SK-N-SH treated with all-trans-retinoic acid at 6 μM for 48 hours (cell line): ENCODE measurements around the gene LSM4.
A peak's percentile ranks its signal among the peaks of the same experiment; 100 is the strongest.

Source experiments
- ATAC-seq: fragments of 200-7000 bp; cut with Tn5 transposase; 3 replicates; pipeline ENCODE4 v1.9.1; 2020; ENCODE audit warnings: mild to moderate bottlenecking, moderate library complexity
- ARNTL ChIP-seq: fragments of 450-650 bp; formaldehyde crosslinking; IDR thresholded peaks from 2 replicates; pipeline ENCODE4 v1.5.0; 2020; ENCODE audit warnings: low read depth, mild to moderate bottlenecking, moderate library complexity, borderline replicate concordance
- BACH2 ChIP-seq: fragments of 250-450 bp; sonication (Bioruptor Pico); IDR thresholded peaks from 2 replicates; pipeline ENCODE4 v1.9.0; 2021; ENCODE audit warnings: mild to moderate bottlenecking, borderline replicate concordance
- CSDC2 ChIP-seq: fragments of 250-450 bp; sonication (Bioruptor Pico); IDR thresholded peaks from 2 replicates; pipeline ENCODE4 v1.5.0; 2020; ENCODE audit warnings: mild to moderate bottlenecking, moderate library complexity
- ESRRG ChIP-seq: fragments of 250-450 bp; sonication (Bioruptor Pico); IDR thresholded peaks from 2 replicates; pipeline ENCODE4 v1.6.1; 2021; ENCODE audit warnings: mild to moderate bottlenecking
- GLIS3 ChIP-seq: fragments of 250-450 bp; sonication (Bioruptor Pico); IDR thresholded peaks from 2 replicates; pipeline ENCODE4 v1.5.0; 2020; ENCODE audit warnings: mild to moderate bottlenecking, moderate library complexity
- ISL1 ChIP-seq: fragments of 250-450 bp; sonication (Bioruptor Pico); IDR thresholded peaks from 2 replicates; pipeline ENCODE4 v2.1.2; 2022; ENCODE audit warnings: mild to moderate bottlenecking, moderate library complexity
- OSR1 ChIP-seq: fragments of 250-450 bp; sonication (Bioruptor Pico); IDR thresholded peaks from 2 replicates; pipeline ENCODE4 v1.8.0; 2022; ENCODE audit warnings: moderate library complexity, mild to moderate bottlenecking, inconsistent platforms
- PPARA ChIP-seq: fragments of 250-450 bp; sonication (Bioruptor Pico); IDR thresholded peaks from 2 replicates; pipeline ENCODE4 v1.5.0; 2020; ENCODE audit warnings: mild to moderate bottlenecking, borderline replicate concordance
- RARB ChIP-seq: fragments of 250-450 bp; sonication (Bioruptor Pico); IDR thresholded peaks from 2 replicates; pipeline ENCODE4 v1.8.0; 2021; ENCODE audit warnings: mild to moderate bottlenecking, moderate library complexity
- SNAI2 ChIP-seq: fragments of 250-450 bp; sonication (Bioruptor Pico); IDR thresholded peaks from 2 replicates; pipeline ENCODE4 v1.5.0; 2020; ENCODE audit warnings: mild to moderate bottlenecking, moderate library complexity
- TCF4 ChIP-seq: fragments of 250-450 bp; sonication (Bioruptor Pico); IDR thresholded peaks from 2 replicates; pipeline ENCODE4 v1.8.0; 2021; ENCODE audit warnings: mild to moderate bottlenecking, moderate library complexity, borderline replicate concordance
- TOX ChIP-seq: fragments of 250-450 bp; sonication (Bioruptor Pico); IDR thresholded peaks from 2 replicates; pipeline ENCODE4 v1.8.0; 2021; ENCODE audit warnings: mild to moderate bottlenecking, moderate library complexity, borderline replicate concordance
- ZC3H10 ChIP-seq: fragments of 250-450 bp; sonication (Bioruptor Pico); IDR thresholded peaks from 2 replicates; pipeline ENCODE4 v1.5.1; 2021; ENCODE audit warnings: mild to moderate bottlenecking, moderate library complexity
- ZFP3 ChIP-seq: fragments of 250-450 bp; sonication (Bioruptor Pico); IDR thresholded peaks from 2 replicates; pipeline ENCODE4 v1.5.0; 2020; ENCODE audit warnings: mild to moderate bottlenecking, moderate library complexity
- ZFP30 ChIP-seq: fragments of 450-650 bp; formaldehyde crosslinking; IDR thresholded peaks from 2 replicates; pipeline ENCODE4 v1.5.0; 2022; ENCODE audit warnings: mild to moderate bottlenecking, moderate library complexity
- ZNF565 ChIP-seq: fragments of 450-650 bp; formaldehyde crosslinking; conservative IDR thresholded peaks from 2 replicates; pipeline ENCODE4 v1.5.0; 2020; ENCODE audit warnings: low read depth, mild to moderate bottlenecking, moderate library complexity
- ZNF70 ChIP-seq: fragments of 450-650 bp; formaldehyde crosslinking; IDR thresholded peaks from 2 replicates; pipeline ENCODE4 v1.5.0; 2020; ENCODE audit warnings: mild to moderate bottlenecking, moderate library complexity
- ZNF8 ChIP-seq: fragments of 450-650 bp; formaldehyde crosslinking; IDR thresholded peaks from 2 replicates; pipeline ENCODE4 v1.5.0; 2020; ENCODE audit warnings: mild to moderate bottlenecking, moderate library complexity
- TF ChIP-seq, protein P1 (sequence below): fragments of 250-450 bp; sonication (Bioruptor Pico); IDR thresholded peaks from 2 replicates; pipeline ENCODE4 v1.8.0; 2021; ENCODE audit warnings: low read depth, mild to moderate bottlenecking, moderate library complexity, borderline replicate concordance
- TF ChIP-seq, protein P2 (sequence below): fragments of 250-450 bp; sonication (Bioruptor Pico); IDR thresholded peaks from 2 replicates; pipeline ENCODE4 v1.5.1; 2021; ENCODE audit warnings: mild to moderate bottlenecking, moderate library complexity
- TF ChIP-seq, protein P3 (sequence below): fragments of 250-450 bp; sonication (Bioruptor Pico); IDR thresholded peaks from 2 replicates; pipeline ENCODE4 v1.5.0; 2020; ENCODE audit warnings: mild to moderate bottlenecking, moderate library complexity
- TF ChIP-seq, protein P4 (sequence below): fragments of 250-450 bp; sonication (Bioruptor Pico); IDR thresholded peaks from 2 replicates; pipeline ENCODE4 v1.5.1; 2020; ENCODE audit warnings: low read depth, mild to moderate bottlenecking, moderate library complexity
- TF ChIP-seq, protein P5 (sequence below): fragments of 250-450 bp; sonication (Bioruptor Pico); IDR thresholded peaks from 2 replicates; pipeline ENCODE4 v1.8.0; 2020; ENCODE audit warnings: mild to moderate bottlenecking, moderate library complexity, borderline replicate concordance

Gene LSM4

DNA sequence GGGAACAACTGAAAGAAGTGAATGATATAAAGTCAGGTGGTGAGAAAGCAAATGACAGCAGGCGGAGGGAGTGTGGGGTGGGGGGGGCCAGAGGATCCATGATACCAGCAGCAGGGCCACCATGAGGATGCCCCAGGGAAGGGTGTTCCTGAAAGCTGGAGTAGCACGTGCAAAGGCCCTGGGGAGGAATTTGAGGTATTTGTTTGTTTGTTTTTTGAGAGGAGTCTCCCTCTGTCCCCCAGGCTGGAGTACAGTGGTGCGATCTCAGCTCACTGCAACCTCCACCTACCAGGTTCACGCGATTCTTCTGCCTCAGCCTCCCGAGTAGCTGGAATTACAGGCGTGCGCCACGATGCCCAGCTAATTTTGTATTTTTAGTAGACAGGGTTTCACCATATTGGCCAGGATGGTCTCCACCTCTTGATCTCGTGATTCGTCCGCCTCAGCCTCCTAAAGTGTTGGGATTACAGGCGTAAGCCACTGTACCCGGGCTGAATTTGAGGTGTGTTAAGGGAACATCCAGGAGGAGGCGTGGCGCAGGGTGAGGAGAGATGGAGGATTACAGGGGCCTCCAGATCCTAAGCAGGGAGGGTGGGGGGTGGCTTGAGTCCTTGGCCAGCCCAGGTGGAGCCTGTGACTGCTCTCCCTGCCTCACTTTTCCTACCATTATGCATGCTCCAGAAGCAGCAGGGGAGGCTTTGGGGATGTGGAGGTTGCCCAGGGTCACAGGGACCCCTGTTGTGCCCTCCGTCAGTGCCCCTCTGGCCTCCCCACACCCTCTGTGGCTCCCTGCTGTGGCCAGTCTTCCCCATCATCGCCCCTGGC is 29.0 kb downstream of the LSM4 start:
- ATAC-seq = no peak
- TF ChIP-seq, protein P1, sequence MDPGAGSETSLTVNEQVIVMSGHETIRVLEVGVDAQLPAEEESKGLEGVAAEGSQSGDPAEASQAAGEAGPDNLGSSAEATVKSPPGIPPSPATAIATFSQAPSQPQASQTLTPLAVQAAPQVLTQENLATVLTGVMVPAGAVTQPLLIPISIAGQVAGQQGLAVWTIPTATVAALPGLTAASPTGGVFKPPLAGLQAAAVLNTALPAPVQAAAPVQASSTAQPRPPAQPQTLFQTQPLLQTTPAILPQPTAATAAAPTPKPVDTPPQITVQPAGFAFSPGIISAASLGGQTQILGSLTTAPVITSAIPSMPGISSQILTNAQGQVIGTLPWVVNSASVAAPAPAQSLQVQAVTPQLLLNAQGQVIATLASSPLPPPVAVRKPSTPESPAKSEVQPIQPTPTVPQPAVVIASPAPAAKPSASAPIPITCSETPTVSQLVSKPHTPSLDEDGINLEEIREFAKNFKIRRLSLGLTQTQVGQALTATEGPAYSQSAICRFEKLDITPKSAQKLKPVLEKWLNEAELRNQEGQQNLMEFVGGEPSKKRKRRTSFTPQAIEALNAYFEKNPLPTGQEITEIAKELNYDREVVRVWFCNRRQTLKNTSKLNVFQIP (CRISPR knock-in tag) = no peak
- TF ChIP-seq, protein P2, sequence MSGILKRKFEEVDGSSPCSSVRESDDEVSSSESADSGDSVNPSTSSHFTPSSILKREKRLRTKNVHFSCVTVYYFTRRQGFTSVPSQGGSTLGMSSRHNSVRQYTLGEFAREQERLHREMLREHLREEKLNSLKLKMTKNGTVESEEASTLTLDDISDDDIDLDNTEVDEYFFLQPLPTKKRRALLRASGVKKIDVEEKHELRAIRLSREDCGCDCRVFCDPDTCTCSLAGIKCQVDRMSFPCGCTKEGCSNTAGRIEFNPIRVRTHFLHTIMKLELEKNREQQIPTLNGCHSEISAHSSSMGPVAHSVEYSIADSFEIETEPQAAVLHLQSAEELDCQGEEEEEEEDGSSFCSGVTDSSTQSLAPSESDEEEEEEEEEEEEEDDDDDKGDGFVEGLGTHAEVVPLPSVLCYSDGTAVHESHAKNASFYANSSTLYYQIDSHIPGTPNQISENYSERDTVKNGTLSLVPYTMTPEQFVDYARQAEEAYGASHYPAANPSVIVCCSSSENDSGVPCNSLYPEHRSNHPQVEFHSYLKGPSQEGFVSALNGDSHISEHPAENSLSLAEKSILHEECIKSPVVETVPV = no peak
- TF ChIP-seq GLIS3 (no peak), RARB (no peak), ZC3H10 (CRISPR knock-in tag) (no peak), ZNF565 (CRISPR knock-in tag) (no peak), TOX (no peak), SNAI2 (CRISPR knock-in tag) (no peak), CSDC2 (no peak), ISL1 (no peak), ZNF8 (no peak), TCF4 (CRISPR knock-in tag) (no peak), ZNF70 (CRISPR knock-in tag) (no peak), ARNTL (CRISPR knock-in tag) (no peak), ESRRG (CRISPR knock-in tag) (no peak), OSR1 (CRISPR knock-in tag) (no peak), PPARA (CRISPR knock-in tag) (no peak)
- TF ChIP-seq, protein P3, sequence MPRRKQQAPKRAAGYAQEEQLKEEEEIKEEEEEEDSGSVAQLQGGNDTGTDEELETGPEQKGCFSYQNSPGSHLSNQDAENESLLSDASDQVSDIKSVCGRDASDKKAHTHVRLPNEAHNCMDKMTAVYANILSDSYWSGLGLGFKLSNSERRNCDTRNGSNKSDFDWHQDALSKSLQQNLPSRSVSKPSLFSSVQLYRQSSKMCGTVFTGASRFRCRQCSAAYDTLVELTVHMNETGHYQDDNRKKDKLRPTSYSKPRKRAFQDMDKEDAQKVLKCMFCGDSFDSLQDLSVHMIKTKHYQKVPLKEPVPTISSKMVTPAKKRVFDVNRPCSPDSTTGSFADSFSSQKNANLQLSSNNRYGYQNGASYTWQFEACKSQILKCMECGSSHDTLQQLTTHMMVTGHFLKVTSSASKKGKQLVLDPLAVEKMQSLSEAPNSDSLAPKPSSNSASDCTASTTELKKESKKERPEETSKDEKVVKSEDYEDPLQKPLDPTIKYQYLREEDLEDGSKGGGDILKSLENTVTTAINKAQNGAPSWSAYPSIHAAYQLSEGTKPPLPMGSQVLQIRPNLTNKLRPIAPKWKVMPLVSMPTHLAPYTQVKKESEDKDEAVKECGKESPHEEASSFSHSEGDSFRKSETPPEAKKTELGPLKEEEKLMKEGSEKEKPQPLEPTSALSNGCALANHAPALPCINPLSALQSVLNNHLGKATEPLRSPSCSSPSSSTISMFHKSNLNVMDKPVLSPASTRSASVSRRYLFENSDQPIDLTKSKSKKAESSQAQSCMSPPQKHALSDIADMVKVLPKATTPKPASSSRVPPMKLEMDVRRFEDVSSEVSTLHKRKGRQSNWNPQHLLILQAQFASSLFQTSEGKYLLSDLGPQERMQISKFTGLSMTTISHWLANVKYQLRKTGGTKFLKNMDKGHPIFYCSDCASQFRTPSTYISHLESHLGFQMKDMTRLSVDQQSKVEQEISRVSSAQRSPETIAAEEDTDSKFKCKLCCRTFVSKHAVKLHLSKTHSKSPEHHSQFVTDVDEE (CRISPR knock-in tag) = no peak
- TF ChIP-seq, protein P4, sequence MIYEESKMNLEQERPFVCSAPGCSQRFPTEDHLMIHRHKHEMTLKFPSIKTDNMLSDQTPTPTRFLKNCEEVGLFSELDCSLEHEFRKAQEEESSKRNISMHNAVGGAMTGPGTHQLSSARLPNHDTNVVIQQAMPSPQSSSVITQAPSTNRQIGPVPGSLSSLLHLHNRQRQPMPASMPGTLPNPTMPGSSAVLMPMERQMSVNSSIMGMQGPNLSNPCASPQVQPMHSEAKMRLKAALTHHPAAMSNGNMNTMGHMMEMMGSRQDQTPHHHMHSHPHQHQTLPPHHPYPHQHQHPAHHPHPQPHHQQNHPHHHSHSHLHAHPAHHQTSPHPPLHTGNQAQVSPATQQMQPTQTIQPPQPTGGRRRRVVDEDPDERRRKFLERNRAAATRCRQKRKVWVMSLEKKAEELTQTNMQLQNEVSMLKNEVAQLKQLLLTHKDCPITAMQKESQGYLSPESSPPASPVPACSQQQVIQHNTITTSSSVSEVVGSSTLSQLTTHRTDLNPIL (CRISPR knock-in tag) = no peak
- TF ChIP-seq, protein P5, sequence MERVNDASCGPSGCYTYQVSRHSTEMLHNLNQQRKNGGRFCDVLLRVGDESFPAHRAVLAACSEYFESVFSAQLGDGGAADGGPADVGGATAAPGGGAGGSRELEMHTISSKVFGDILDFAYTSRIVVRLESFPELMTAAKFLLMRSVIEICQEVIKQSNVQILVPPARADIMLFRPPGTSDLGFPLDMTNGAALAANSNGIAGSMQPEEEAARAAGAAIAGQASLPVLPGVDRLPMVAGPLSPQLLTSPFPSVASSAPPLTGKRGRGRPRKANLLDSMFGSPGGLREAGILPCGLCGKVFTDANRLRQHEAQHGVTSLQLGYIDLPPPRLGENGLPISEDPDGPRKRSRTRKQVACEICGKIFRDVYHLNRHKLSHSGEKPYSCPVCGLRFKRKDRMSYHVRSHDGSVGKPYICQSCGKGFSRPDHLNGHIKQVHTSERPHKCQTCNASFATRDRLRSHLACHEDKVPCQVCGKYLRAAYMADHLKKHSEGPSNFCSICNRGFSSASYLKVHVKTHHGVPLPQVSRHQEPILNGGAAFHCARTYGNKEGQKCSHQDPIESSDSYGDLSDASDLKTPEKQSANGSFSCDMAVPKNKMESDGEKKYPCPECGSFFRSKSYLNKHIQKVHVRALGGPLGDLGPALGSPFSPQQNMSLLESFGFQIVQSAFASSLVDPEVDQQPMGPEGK = no peak

DNA sequence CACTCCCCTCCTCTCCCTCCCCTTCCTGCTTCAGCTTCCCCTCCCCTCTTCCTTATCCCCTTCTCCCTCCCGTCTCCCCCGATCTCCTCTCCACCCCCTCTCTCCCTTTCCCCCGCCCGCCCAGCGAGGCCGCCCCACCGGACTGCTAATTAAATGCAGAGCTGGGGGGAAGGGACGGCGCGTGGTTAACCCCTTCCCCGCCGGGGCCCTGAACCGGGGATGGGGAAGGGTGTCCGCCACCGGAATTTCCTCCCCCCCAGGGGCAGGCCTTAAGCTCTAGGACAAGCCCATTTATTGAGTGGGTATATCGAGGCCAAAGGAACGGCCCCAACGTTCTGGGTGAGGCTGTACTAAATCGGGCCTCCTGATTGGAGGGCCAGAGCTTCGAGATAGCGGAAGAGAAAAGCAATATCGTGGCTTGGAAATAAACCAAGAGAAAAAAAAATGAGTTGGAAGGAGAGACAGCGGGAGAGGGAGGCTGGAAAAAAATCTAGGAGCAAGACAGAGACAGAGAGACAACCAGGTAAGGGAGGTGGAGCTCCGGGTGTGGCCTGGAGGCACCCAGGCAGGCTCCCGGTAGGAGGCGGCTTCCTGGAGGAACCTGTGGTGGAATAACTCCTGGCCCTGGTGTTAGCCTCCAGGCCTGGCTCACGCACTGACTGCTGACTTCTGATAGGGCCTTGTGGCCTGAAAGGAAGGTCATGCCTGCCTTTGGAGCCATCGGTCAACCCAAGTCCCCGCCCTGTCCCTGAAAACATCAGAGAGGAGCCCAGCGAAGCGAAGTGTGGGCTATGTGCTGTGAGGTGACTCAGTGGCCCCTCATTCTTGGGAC is 29.9 kb downstream of the LSM4 start:
- ATAC-seq = peak; percentile 59
- no peak for TF ChIP-seq ZC3H10 (CRISPR knock-in tag)
- peak; percentile 33; the same call in 1 of the 2 replicates for TF ChIP-seq TCF4 (CRISPR knock-in tag)
- TF ChIP-seq BACH2 (CRISPR knock-in tag) = no peak
- TF ChIP-seq ISL1 = no peak
- TF ChIP-seq, protein P1 (CRISPR knock-in tag) = 0 out of 2 replicates have a peak, but pooled peaks have one; percentile 60
- no peak for TF ChIP-seq PPARA (CRISPR knock-in tag)
- TF ChIP-seq ZNF8 = no peak
- TF ChIP-seq TOX = no peak
- TF ChIP-seq ZFP30 (CRISPR knock-in tag) = no peak
- TF ChIP-seq OSR1 (CRISPR knock-in tag) = no peak
- no peak for TF ChIP-seq CSDC2
- TF ChIP-seq, protein P2 = no peak
- no peak for TF ChIP-seq RARB
- no peak for TF ChIP-seq ZNF565 (CRISPR knock-in tag)
- no peak for TF ChIP-seq ARNTL (CRISPR knock-in tag)
- TF ChIP-seq SNAI2 (CRISPR knock-in tag) = no peak
- TF ChIP-seq ZFP3 (CRISPR knock-in tag) = no peak
- no peak for TF ChIP-seq GLIS3
